HG03521 (cell line): ENCODE data around the gene B4GALT5.

ENCODE experiments used
- ATAC-seq: cut with Tn5 transposase; IDR thresholded peaks from one replicate; pipeline ENCODE4 v1.9.1; 2021; ENCODE audit warnings: mild to moderate bottlenecking, moderate library complexity; ENCODE audit not compliant: unreplicated experiment

Gene B4GALT5

DNA sequence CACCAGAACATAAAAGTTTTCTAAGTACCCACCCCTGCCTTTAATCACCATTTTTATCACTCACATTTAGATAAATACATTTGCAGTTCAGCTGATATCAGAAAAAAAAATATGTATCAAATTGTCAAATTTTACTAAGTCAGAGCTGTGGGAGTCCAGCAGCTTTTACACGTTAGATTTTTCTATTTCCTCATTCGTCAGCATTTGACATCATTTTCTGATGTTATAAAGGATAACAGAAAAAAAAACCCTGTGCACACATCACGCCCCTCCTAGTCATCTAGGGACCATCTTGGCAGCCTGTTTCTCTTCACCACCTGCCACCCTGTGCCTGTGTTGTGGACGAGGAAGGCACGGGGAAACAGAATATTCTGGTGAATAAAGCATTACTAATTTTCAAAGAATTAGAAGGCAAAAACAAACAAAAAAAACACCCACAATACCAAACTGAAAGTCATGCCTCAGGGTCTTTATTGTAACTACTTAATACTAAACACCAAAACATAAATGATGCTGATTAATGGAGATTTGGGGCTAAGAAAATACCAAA, 12.4 kb downstream of the B4GALT5 start:
- no peak for ATAC-seq

GRCh38 chr20:49700411-49701185, 13.1 kb downstream of the B4GALT5 start:
- no peak for ATAC-seq

- peak; percentile 65 for ATAC-seq
Measured at GRCh38 chr20:49699200-49699992, 14.3 kb downstream of the B4GALT5 start.

- ATAC-seq, result no peak
Measured at GRCh38 chr20:49698477-49698876, 15.2 kb downstream of the B4GALT5 start.

- ATAC-seq, result no peak
Measured at GRCh38 chr20:49697071-49697470, 16.6 kb downstream of the B4GALT5 start.

- no peak for ATAC-seq
Measured at GRCh38 chr20:49696594-49696993, 17.1 kb downstream of the B4GALT5 start.

DNA sequence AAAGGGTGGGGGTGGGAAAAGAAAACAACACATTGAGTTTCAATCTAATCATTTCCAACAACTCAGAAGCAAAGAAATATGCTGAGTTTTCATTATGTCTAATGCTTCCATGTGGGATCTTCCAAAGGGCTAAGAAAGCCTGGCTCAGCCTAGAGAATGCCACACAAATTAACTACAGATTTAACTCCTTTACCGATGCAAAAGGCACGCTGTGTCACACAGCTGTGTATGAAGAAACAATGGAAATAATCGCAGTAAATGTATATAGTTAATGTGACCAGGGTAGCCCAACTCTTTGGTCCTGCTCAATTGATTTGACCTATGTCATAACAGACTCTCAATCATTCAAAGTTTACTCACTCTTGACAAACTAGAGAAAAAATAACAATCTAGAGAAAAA, 17.8 kb downstream of the B4GALT5 start:
- no peak for ATAC-seq

- no peak for ATAC-seq
Measured at GRCh38 chr20:49694450-49695071, 19.1 kb downstream of the B4GALT5 start.

- ATAC-seq, result no peak
Measured at GRCh38 chr20:49693435-49694171, 20.1 kb downstream of the B4GALT5 start.

GRCh38 chr20:49692941-49693340, 20.7 kb downstream of the B4GALT5 start:
- ATAC-seq, result no peak

DNA sequence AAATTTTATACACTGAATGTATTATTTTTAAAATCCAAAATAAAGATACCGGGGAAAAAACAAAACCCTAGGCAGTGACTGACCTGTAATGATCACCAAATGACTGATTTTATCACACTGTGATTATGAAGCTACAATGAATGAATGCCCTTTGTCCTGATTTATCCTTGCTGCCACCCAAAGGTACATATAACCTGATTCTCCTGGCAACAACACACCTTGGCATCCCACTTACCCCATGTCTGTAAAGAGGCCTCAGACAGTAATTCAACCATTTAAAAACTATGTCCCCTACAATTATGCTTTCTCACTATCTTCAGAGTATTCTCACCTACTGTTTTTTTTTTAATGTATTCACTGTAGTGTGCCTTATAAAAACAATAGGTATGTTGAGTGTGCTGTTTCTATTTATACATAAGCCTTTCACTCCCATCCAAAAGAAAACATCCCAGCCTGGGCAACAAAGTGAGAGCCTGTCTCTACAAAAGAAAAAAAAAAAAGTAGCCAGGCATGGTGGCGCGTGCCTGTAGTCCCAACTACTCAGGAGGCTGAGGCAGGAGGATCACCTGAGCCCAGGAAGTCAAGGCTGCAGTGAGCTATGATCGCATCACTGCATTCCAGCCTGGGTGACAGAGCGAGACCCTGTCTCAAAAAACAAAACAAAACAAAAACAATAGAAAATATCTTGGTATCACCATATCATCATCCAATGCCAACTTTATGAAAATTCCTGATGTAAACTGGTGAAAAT, 21.7 kb downstream of the B4GALT5 start:
- no peak for ATAC-seq

DNA sequence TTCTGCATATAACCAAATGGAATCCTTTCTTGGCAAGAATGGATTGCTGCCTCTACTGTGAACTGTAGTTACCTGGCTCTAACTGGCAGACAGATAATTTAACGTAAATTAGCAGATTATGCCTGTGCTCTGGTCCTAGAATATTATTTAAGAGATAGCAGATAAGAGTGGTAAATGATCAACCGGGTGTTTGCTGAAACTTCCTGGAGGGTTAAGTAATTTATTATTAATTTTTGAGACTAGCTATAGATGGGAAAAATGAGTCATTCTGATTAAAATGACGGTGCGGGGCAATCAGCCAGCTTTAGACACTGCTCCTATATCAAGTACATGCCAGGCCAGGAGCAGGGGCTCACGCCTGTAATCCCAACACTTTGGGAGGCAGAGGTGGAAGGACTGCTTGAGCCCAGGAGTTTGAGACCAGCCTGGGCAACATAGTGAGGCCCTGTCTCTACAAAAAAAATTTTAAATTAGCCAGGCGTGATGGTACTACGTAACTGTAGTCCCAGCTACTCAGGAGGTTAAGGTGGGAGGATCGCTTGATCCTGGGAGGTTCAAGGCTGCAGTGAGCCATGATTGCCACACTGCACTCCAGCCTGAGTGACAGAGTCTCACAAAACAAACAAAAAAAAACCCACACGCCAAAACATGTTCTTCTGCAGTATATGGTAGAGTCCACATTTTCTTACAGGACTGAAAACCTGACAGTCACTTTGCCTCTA, 22.6 kb downstream of the B4GALT5 start:
- no peak for ATAC-seq

GRCh38 chr20:49687595-49688567, 25.8 kb downstream of the B4GALT5 start:
- ATAC-seq, result no peak

- ATAC-seq, result no peak
Measured at GRCh38 chr20:49685809-49686208, 27.9 kb downstream of the B4GALT5 start.

- ATAC-seq, result no peak
Measured at GRCh38 chr20:49685161-49685601, 28.5 kb downstream of the B4GALT5 start.

DNA sequence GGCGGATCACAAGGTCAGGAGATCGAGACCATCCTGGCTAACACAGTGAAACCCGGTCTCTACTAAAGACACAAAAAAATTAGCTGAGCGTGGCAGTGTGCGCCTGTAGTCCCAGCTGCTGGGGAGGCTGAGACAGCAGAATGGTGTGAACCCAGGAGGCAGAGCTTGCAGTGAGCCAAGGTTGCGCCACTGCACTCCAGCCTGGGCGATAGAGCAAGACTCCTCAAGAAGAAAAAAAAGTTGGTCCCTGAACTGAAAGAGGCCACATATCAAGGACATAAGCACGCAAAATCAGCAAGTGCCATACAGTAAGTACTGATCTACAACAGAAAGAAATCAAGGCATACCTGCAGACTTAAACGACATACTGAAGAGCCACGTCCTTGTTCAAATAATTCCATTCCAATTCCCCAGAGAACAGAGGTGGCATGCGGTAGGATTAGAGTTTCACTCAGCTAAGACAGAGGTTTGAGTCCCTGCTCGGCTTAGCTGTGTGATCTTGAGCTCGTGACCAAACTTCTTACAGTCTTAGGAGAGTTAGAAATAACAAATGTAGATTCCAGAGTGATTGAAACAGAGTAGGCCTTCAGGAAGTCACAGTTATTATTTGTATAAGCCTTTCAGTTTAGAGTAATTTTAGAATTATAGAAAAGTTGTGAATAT, 29.2 kb downstream of the B4GALT5 start:
- ATAC-seq, result no peak

DNA sequence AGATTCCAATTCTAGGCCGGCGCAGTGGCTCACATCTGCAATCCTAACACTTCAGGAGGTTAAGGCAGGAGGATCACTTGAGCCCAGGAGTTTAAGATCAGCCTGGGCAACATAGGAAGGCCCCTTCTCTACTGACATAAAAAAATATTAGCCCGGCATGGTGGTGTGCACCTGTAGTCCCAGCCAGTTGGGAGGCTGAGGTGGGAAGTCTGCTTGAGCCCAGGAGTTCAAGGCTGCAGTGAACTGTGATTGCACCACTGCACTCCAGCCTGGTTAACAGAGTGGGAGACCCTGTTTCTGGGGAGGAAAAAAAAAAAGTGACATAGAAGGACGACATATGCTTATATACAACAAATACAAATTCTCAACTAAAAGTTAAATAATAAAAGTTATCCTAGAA, 30.9 kb downstream of the B4GALT5 start:
- ATAC-seq, result no peak

DNA sequence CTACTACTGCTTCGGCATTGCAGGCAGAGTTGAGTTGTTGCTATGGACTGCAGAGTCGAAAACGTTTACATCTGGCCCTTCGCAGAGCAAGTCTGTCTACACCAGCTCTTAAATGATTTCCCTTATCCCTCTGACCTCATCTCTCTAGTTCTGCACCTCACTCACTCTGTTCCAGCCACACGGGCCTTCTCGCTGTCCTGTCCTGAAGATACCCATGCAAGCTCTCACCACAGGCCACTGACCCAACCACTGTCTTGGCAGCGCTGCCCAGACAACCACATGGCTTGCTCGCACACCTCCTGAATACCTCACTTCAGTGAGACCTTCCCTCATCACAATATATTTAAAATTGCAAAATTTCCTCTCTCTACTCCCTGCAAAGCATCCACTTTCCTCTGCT, 31.4 kb downstream of the B4GALT5 start:
- ATAC-seq, result no peak
